Measurements from ENCODE around the gene ATXN7L3B. TPM values are rescaled to one million over a fixed set of nuclear protein-coding genes. Genes with fewer than 3 reads are reported as not detected.

The ATXN7L3B gene, protein sequence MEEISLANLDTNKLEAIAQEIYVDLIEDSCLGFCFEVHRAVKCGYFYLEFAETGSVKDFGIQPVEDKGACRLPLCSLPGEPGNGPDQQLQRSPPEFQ
- total RNA-seq = 22.4 and 25.2 TPM in 2 replicates

DNA sequence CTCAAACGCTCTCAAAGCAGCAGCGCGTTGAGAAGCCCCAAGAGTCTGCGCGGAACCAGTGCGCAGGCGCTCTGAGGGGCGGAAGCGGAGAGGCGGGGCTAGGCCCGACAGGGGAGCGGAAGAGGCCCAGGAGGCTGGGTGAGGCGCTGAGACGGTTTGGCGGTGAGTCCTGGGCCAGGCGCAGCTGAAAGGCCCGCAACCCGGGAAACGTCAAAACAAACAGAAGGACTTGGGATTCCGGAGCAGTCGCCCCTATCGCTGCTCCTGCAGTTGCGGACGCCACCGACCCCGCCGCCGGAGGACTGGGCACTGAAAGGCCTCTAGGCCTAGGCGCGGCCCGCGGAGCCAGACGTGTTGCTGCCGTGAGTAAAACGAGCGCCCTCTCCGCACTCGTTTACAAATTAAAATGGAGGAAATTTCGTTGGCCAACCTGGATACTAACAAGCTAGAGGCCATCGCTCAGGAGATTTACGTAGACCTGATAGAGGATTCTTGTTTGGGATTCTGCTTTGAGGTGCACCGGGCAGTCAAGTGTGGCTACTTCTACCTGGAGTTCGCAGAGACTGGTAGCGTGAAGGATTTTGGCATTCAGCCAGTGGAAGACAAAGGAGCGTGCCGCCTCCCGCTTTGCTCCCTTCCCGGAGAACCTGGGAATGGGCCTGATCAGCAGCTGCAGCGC is at the start of gene ATXN7L3B:
Gene ATXN7L3B (plus strand): TSS at position 129 of the 679 bp plus-strand sequence. CDS start 278 bp downstream, at position 407.

Measured in epithelial cell of umbilical artery (primary cell).